ENCODE results near the gene MAP7D1. TPM values are rescaled to one million over a fixed set of nuclear protein-coding genes. Genes with fewer than 3 reads are reported as not detected.

MAP7D1 gene
- total RNA-seq, 1 donor from 2014 or later: 166 TPM

DNA sequence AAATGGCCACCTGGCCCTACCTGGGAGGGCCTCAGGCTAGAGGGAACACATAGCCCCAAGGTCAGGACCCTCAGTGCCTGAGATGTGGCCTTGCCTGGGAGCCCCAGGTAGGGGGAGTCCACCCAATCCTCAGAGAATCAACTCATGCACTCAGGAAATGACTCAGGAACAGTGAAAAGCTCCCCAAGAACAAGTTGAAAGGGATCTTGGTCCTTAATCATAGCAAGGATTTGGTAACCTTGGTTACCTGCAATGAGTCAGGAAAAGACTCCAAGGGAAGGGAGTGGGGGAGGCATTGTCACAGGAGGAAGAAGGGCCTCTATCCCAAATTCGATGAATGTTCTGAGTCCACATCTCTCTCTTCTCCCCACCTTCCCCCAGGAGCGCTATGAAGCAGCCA is 17.0 kb downstream of the MAP7D1 start:
- no peak overlapping the region for H3K4me3 Mint-ChIP-seq
- H3K27ac Mint-ChIP-seq (ENCODE audit: unreplicated experiment): peak overlapping the region; percentile 35
- TF ChIP-seq CTCF (conservative IDR thresholded peaks at IDR 0.05): no peak
- H3K9me3 Mint-ChIP-seq: no peaks in the 10 kb centered on the region
- no peaks in the 10 kb centered on the region for H3K36me3 Mint-ChIP-seq (ENCODE audit: low read depth)
- no peak for DNase-seq (ENCODE audit: low read depth, low spot score)
- no peaks in the 10 kb centered on the region for H3K27me3 Mint-ChIP-seq (ENCODE audit: low read depth)
- H3K4me1 Mint-ChIP-seq: no peaks in the 10 kb centered on the region

- H3K4me1 Mint-ChIP-seq: no peaks in the 10 kb centered on the region
- H3K9me3 Mint-ChIP-seq: no peaks in the 10 kb centered on the region
- no peaks in the 10 kb centered on the region for H3K27me3 Mint-ChIP-seq (ENCODE audit: low read depth)
- no peak for TF ChIP-seq CTCF (conservative IDR thresholded peaks at IDR 0.05)
- DNase-seq (ENCODE audit: low read depth, low spot score): no peak
- H3K36me3 Mint-ChIP-seq (ENCODE audit: low read depth): peaks cover 4% of the 10 kb centered on the region
- no peak overlapping the region for H3K27ac Mint-ChIP-seq (ENCODE audit: unreplicated experiment)
- no peak overlapping the region for H3K4me3 Mint-ChIP-seq
These were observed 18.8 kb downstream of the MAP7D1 start for GRCh38 chr1:36174713-36175112.

GRCh38 chr1:36175137-36176095 is 19.5 kb downstream of the MAP7D1 start:
- Mint-ChIP-seq H3K27me3 (ENCODE audit: low read depth) (no peaks in the 10 kb centered on the region), H3K4me1 (no peaks in the 10 kb centered on the region), H3K9me3 (no peaks in the 10 kb centered on the region), H3K36me3 (ENCODE audit: low read depth) (peaks cover 10% of the 10 kb centered on the region), H3K27ac (ENCODE audit: unreplicated experiment) (no peak overlapping the region), H3K4me3 (no peak overlapping the region)
- TF ChIP-seq CTCF (conservative IDR thresholded peaks at IDR 0.05): no peak
- no peak for DNase-seq (ENCODE audit: low read depth, low spot score)

DNA sequence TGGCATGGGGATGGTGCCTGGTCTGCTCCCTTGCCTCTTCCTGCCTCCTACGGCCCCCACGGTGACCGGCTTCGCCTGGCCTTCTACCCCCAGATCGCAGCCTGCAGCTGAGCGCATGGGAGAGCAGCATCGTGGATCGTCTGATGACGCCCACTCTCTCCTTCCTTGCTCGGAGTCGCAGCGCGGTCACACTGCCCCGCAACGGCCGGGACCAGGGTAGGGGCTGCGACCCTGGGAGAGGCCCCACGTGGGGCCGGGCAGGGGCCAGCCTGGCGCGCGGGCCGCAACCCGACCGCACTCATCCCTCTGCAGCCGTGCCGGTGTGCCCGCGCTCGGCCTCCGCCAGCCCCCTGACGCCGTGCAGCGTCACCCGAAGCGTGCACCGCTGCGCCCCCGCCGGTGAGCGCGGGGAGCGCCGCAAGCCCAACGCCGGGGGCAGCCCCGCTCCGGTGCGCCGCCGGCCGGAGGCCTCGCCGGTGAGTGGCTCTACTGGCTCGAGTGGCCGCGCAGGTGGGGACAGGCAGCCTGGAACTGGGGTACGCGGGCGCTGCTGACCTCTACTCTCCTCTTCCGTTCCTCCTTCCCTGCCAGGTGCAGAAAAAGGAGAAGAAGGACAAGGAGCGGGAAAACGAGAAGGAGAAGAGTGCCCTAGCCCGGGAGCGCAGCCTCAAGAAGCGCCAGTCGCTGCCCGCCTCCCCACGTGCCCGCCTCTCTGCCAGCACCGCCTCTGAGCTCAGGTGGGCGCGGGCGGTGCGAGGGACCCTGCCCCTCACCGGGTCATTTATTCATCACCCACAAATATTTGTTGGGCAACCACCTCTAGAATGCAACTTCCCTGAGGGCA is 20.4 kb downstream of the MAP7D1 start:
- no peaks in the 10 kb centered on the region for H3K27me3 Mint-ChIP-seq (ENCODE audit: low read depth)
- no peak overlapping the region for H3K4me3 Mint-ChIP-seq
- DNase-seq (ENCODE audit: low read depth, low spot score): no peak
- no peaks in the 10 kb centered on the region for H3K4me1 Mint-ChIP-seq
- no peak for TF ChIP-seq CTCF (conservative IDR thresholded peaks at IDR 0.05)
- peaks cover 15% of the 10 kb centered on the region for H3K36me3 Mint-ChIP-seq (ENCODE audit: low read depth)
- H3K27ac Mint-ChIP-seq (ENCODE audit: unreplicated experiment): no peak overlapping the region
- H3K9me3 Mint-ChIP-seq: no peaks in the 10 kb centered on the region

DNA sequence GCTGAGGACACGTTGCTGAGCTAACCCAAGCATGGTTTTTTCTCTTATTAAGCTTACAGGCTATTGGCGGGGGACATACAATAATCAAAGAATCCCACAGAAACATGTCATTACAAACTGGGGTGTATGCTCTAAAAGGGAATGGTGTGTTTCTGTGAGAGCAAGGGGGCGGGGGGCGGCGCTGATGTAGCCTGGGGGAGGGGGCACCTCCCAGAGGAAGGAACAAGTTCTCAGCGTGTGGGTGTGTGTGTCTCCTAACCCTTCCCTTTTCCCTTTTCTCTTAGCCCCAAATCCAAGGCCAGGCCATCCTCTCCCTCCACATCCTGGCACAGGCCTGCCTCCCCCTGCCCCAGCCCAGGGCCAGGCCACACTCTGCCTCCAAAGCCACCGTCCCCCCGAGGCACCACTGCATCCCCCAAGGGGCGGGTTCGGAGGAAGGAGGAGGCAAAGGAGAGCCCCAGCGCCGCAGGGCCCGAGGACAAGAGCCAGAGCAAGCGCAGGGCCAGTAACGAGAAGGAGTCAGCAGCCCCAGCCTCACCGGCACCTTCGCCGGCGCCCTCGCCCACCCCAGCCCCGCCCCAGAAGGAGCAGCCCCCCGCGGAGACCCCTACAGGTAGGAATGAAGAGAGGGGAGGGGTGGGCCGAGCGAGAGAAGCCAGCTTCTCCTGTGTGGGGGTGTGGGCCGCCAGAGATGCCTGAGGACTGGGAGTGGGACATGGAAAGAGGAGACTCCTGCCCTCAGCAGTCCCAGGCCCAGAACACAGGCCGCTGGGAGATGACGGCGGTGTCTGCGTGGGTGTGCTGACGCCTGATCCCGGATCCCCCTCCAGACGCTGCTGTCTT is 21.9 kb downstream of the MAP7D1 start:
- TF ChIP-seq CTCF (conservative IDR thresholded peaks at IDR 0.05): no peak
- Mint-ChIP-seq H3K9me3 (no peaks in the 10 kb centered on the region), H3K4me1 (no peaks in the 10 kb centered on the region), H3K27me3 (ENCODE audit: low read depth) (no peaks in the 10 kb centered on the region), H3K36me3 (ENCODE audit: low read depth) (peaks cover 15% of the 10 kb centered on the region), H3K27ac (ENCODE audit: unreplicated experiment) (no peak overlapping the region), H3K4me3 (no peak overlapping the region)
- no peak for DNase-seq (ENCODE audit: low read depth, low spot score)

All from neural crest cell (in vitro differentiated cells).